ENCODE measurements around the gene NIPAL4.

- TF ChIP-seq CTCF (conservative IDR thresholded peaks at IDR 0.05; ENCODE audit: low read length) (no peak), EZH2phosphoT487 (IDR thresholded peaks at IDR 0.05; ENCODE audit: borderline replicate concordance, low read depth, low read length) (no peak)
Observed at GRCh38 chr5:157492886-157493285, 32.9 kb downstream of the NIPAL4 start.

Measured in OCI-LY7 (cell line).